Ascending aorta (tissue), 2 donors: ENCODE data around the gene CRB3. TPM values are rescaled to one million over a fixed set of nuclear protein-coding genes. Genes with fewer than 3 reads are reported as not detected.
"Not testable (repeated sequence)": the region's sequence is repeated elsewhere in the genome, so short reads cannot be mapped to it uniquely, and the experiment has no call there.

Experiments used
- DNase-seq, 2 donors: peaks; one replicate each; pipeline ENCODE4 v3.0.0-alpha.2; 2019; ENCODE audit warnings: low spot score in 2 of 2
- H3K27ac ChIP-seq, 2 donors: fragments of 200-600 bp; sonication (generic); one replicate each; pipeline ENCODE4 v1.5.1; 2016 to 2017; ENCODE audit warnings: mild to moderate bottlenecking in 1 of 2
- H3K27me3 ChIP-seq: fragments of 200-600 bp; sonication (generic); one replicate; pipeline ENCODE4 v1.5.1; 2017
- H3K36me3 ChIP-seq, 2 donors: fragments of 200-600 bp; sonication (generic); one replicate each; pipeline ENCODE4 v1.5.1; 2016
- H3K4me1 ChIP-seq, 2 donors: fragments of 200-600 bp; sonication (generic); one replicate each; pipeline ENCODE4 v1.5.1; 2016 to 2017; ENCODE audit warnings: mild to moderate bottlenecking in 1 of 2
- H3K4me3 ChIP-seq, 2 donors: fragments of 200-600 bp; sonication (generic); one replicate each; pipeline ENCODE4 v1.5.1; 2016 to 2017; ENCODE audit warnings: mild to moderate bottlenecking in 1 of 2
- H3K9me3 ChIP-seq, 2 donors: fragments of 200-600 bp; sonication (generic); one replicate each; pipeline ENCODE4 v1.5.1; 2016
- intact Hi-C: fragments of 100-400 bp; cut with DNase I; formaldehyde crosslinking; loops from one replicate; pipeline ENCODE4 v1.15.1; 2023
- total RNA-seq: library from RNA; depleted of rRNA; stranded (reverse); fragments of >200 nt; gene quantifications from one replicate; pipeline ENCODE4 v1.1.0, GENCODE V29; 2016
- TF ChIP-seq, protein P1 (sequence below), 3 experiments: fragments of 200-600 bp in 2 of 3; fragments of 450-650 bp in 1 of 3; sonication (generic) in 2 of 3; IDR thresholded peaks; one replicate each; pipeline ENCODE4 v1.5.1; 2016 to 2019; ENCODE audit warnings: antibody characterized with exemption in 3 of 3, mild to moderate bottlenecking in 1 of 3, moderate library complexity in 1 of 3

CRB3 gene
- total RNA-seq, 1 donor from 2014 or later = not detected

DNA sequence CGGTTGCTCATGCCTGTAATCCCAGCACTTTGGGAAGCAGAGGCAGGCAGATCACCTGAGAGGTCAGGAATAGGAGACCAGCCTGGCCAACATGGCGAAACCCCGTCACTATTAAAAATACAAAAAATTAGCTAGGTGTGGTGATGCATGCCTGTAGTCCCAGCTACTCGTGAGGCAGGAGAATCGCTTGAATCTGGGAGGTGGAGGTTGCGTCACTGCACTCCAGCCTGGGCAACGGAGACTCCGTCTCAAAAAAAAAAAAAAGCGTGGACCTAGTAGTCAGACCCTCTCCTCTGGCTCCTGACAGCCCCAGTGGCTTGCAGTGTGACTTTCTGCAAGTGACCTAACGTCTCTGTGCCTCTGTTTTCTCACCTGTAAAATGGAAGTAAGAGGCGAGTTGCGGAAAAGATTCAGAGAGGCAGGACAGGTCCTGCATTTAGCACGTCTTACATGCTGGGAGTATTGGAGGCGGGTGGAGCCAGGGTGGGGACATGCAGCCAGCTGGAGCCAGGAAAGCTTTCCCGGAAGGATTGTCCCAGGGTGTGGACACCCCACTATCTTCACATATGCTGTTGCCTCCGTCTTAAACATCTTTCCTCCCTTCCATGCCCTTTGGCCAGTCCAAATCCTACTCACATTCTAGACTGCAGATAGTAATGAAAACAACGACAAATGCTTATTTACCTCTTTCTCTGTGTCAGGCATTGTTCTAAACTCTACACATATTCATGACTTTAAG is 35.1 kb downstream of the CRB3 start:
- H3K36me3 ChIP-seq = no peaks in the 10 kb centered on the region
- H3K4me3 ChIP-seq = no peak overlapping the region
- peaks cover 0 to 5% of the 10 kb centered on the region in 2 donors for H3K4me1 ChIP-seq
- TF ChIP-seq, protein P1, sequence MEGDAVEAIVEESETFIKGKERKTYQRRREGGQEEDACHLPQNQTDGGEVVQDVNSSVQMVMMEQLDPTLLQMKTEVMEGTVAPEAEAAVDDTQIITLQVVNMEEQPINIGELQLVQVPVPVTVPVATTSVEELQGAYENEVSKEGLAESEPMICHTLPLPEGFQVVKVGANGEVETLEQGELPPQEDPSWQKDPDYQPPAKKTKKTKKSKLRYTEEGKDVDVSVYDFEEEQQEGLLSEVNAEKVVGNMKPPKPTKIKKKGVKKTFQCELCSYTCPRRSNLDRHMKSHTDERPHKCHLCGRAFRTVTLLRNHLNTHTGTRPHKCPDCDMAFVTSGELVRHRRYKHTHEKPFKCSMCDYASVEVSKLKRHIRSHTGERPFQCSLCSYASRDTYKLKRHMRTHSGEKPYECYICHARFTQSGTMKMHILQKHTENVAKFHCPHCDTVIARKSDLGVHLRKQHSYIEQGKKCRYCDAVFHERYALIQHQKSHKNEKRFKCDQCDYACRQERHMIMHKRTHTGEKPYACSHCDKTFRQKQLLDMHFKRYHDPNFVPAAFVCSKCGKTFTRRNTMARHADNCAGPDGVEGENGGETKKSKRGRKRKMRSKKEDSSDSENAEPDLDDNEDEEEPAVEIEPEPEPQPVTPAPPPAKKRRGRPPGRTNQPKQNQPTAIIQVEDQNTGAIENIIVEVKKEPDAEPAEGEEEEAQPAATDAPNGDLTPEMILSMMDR (IDR thresholded peaks at IDR 0.05) = no peak
- H3K27ac ChIP-seq = no peak overlapping the region
- intact Hi-C loops = no loop called here
- no peaks in the 10 kb centered on the region for H3K9me3 ChIP-seq
- no peak for DNase-seq
- peaks cover 15% of the 10 kb centered on the region for H3K27me3 ChIP-seq

DNA sequence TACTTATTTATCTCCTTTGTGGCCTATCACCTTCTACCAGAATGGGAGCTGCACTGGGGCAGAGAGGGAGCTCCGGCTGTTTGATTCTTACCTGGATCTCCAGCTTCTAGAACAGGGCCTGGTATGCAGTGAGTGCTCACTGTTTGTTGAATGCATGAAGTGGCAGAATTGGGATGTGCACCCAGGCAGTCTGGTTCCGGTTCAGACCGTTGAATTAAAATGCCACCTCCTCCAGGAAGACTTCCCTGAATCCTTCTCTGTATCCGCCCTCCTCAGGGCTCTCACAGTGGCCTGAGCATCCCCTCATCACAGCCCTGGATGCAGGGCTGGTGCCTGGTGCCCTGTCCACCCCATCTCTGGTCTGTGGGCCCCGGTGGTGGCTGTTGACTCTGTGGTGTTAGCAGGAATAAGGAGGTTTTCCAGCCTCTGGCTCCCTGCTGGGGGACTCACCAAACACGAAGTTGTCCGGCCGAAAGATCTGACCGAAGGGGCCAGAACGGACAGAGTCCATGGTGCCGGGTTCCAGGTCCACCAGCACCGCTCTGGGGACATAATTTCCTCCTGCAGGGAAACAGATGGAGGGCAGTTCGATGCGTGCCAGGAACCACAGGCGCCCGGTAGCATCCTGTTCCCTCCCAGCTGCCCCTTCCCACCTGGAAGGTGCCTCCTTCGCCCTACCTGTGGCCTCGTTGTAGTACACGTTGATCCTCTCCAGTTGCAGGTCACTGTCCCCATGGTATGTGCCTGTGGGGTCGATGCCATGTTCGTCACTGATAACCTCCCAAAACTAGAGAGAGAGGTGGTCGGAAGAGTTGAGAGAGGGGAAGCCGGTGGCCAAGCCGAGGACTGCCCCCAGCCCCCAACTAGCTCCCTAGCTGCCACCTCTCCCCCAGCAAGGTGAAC is 37.0 kb downstream of the CRB3 start:
- DNase-seq = no peak
- peak overlapping the region; percentile 47 to 51 for H3K4me3 ChIP-seq
- no peaks in the 10 kb centered on the region for H3K36me3 ChIP-seq
- TF ChIP-seq, protein P1 (IDR thresholded peaks at IDR 0.05) = no peak
- no peaks in the 10 kb centered on the region for H3K9me3 ChIP-seq
- peaks cover 15% of the 10 kb centered on the region for H3K27me3 ChIP-seq
- peaks cover 0 to 5% of the 10 kb centered on the region in 2 donors for H3K4me1 ChIP-seq
- H3K27ac ChIP-seq = no peak overlapping the region
- intact Hi-C loops = no loop called here

DNA sequence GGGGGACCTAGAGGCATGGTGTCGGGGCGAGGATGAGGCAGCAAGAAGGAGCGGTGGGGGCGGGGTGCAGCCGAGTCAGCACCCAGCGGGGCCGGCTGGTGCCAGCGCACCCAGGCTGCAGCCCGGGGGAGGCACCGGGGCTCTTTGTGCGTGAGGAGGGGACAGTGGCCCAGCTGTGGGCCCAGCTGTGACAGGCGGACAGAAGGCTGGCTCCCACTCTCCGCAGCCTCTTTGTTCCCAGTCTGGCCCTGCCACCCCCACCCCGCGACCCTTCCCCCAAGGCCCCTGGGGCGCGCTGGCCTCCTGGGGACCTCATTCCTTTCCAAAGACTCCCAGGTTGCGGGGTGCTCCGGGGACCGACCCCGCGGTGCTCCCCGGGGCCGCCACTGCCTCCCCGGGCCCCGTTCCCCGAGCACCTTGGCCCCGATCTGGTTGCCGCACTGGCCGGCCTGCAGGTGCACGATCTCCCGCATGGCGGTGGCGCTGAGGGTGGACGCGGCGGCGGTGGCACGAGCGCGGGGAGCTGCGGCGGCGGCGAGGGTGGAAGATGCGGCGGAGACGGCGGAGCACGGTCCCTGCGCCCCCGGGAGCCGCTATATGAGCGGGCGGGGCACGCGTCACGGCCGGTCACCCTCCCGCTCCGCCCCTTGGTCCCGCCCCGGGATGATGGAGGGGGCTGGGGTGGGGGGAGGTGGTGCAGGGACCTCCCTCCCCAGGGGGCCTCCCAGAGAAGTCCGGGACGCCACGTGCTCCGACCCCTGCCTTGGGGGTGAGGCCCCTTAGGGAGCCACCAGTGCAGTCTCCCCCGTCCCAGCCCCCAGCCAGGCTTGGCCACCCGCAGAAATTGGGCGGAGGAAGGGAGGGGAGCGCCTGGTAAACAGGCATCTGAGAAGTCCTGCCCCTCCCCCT is 37.9 kb downstream of the CRB3 start, which contains the start of gene TUBB4A:
Gene TUBB4A, minus strand, starts transcription at position 570 of the 909 bp plus-strand sequence. Its CDS starts 97 bp downstream, at position 473.
- no peak for DNase-seq
- H3K4me1 ChIP-seq = peaks cover 0 to 5% of the 10 kb centered on the region in 2 donors
- H3K27me3 ChIP-seq = peaks cover 15% of the 10 kb centered on the region
- intact Hi-C loops = no loop called here
- H3K4me3 ChIP-seq = peak within 1 kb of the TSS; percentile 47 to 51
- H3K9me3 ChIP-seq = no peaks in the 10 kb centered on the region
- H3K36me3 ChIP-seq = no peaks in the 10 kb centered on the region
- no peak within 1 kb of the TSS for H3K27ac ChIP-seq
- TF ChIP-seq, protein P1 (IDR thresholded peaks at IDR 0.05) = no peak

DNA sequence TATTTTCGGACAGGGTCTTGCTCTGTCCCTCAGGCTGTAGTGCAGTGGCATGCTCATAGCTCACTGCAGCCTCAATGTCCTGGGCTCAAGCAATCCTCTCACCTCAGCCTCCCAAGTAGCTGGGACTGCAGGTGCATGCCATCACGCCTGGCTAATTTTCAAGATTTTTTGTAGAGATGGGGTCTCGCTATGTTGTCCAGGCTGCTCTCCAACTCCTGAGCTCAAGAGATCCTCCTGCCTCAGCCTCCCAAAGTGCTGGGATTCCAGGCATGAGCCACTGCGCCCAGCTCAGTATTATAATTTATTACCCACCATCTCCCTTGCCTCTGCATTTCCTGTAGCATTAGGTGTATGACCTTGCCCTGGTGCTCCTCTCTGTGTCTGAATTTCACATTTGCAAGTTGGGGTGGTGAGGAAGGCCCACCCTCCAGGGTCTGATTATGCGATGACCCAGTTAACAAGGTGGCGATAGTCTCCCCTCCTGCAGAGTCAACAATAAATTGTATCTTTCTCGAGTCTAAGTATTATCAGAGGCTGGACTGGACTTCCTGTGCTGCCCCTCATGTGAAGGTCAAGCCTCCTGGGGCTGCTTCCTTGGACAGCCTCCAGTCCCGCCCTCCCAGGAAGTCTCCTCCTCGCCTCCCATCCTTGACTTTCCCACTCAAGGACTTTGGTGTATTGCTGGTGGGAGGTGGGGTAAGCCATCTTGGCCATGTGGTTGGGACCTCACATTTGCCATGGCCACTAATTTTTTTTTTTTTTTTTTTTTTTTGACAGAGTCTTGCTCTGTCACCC is 39.5 kb downstream of the CRB3 start:
- Histone ChIP-seq H3K27me3 (peaks cover 15% of the 10 kb centered on the region), H3K9me3 (no peaks in the 10 kb centered on the region), H3K4me1 (peaks cover 0 to 5% of the 10 kb centered on the region in 2 donors), H3K4me3 (no peak overlapping the region), H3K27ac (no peak overlapping the region), H3K36me3 (no peaks in the 10 kb centered on the region)
- intact Hi-C loops = no loop called here
- DNase-seq = no peak
- TF ChIP-seq, protein P1 (IDR thresholded peaks at IDR 0.05) = no peak

DNA sequence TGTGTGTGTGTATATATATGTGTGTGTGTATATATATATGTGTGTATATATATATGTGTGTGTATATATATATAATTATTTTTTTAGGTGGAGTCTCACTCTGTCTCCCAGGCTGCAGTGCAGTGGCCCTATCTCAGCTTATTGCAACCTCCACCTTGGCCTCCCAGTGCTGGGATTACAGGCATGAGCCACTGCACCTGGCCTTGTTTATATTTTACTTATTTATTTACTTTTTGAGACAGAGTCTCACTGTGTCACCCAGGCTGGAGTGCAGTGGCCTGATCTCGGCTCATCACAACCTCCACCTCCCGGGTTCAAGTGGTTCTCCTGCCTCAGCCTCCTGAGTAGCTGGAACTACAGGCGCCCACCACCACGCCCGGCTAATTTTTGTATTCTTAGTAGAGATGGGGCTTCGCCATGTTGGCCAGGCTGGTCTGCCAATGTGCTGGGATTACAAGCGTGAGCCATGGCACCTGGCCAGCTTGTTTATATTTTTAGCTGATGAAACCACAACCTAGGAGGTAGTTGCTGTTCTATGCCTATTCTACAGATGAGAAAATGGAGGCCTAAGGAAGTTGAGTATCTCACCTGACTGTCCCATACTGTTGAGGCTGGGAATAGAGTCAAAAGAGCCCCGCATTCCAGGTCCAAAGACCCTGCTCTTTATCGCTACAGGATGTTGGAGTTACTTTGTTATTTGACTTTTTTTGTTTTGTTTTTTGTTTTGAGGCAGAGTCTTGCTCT is 44.1 kb downstream of the CRB3 start:
- H3K9me3 ChIP-seq, intact Hi-C loops, H3K27me3 ChIP-seq, H3K4me1 ChIP-seq, H3K4me3 ChIP-seq, H3K27ac ChIP-seq, DNase-seq, H3K36me3 ChIP-seq: not testable (repeated sequence)
